ENCODE results near the gene EXD3. TPM values are rescaled to one million over a fixed set of nuclear protein-coding genes. Genes with fewer than 3 reads are reported as not detected.

EXD3 gene
- polyA plus RNA-seq, 1 experiment = 4.0 TPM

DNA sequence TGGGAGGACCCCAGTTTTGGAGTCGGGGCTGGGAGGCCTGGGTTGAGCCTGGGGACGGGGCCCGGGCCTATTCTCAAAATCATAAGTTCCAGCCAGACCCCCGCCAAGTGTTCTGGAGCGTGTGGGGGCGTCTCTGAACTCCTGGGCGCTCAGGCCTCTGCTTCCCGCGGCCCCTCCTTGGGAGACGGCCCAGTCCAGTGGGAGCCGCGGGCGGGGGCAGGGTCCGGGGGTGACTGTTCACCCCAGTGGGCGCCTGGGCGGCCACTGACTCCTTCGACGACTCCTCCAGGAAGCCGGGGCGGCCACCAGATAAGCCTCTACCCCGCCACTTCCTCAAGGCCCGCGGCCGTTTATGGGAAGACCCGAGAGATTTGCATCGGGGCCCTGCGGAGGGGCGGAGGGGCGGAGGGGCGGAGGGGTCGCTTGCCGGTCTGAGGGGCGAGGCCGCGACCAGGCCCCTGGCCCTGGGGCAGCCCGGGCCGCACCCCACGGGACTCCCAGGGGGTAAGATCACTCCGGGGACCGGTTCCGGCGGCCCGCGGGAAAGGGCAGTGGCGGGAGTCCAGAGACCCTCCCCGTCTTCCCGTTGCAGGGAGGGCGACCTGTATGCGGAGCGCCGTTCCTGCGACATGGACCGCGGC is 144.8 kb downstream of the EXD3 start:
- Histone ChIP-seq H3K27ac (ENCODE audit: low read depth, low read length) (peak overlapping the region; percentile 84), H3K27me3 (ENCODE audit: control insufficient read depth, insufficient read depth, low read length) (no peaks in the 10 kb centered on the region), H3K4me3 (ENCODE audit: low read depth, low read length) (peak overlapping the region; percentile 77), H3K9me3 (ENCODE audit: control insufficient read depth, insufficient read depth, low read length) (peaks cover 5% of the 10 kb centered on the region; the same call in 1 of the 2 replicates)
- DNase-seq (ENCODE audit: low read depth, low spot score) = no peak
- TF ChIP-seq, protein P1, sequence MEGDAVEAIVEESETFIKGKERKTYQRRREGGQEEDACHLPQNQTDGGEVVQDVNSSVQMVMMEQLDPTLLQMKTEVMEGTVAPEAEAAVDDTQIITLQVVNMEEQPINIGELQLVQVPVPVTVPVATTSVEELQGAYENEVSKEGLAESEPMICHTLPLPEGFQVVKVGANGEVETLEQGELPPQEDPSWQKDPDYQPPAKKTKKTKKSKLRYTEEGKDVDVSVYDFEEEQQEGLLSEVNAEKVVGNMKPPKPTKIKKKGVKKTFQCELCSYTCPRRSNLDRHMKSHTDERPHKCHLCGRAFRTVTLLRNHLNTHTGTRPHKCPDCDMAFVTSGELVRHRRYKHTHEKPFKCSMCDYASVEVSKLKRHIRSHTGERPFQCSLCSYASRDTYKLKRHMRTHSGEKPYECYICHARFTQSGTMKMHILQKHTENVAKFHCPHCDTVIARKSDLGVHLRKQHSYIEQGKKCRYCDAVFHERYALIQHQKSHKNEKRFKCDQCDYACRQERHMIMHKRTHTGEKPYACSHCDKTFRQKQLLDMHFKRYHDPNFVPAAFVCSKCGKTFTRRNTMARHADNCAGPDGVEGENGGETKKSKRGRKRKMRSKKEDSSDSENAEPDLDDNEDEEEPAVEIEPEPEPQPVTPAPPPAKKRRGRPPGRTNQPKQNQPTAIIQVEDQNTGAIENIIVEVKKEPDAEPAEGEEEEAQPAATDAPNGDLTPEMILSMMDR (IDR thresholded peaks at IDR 0.05; ENCODE audit: low read depth, low read length) = no peak
- POLR2A ChIA-PET = interaction anchor here (0.7 to 1.8 kb wide), 4 partner anchors 10 to 38 kb away, joined by 4 to 21 read pairs (median 5); partner anchors contain the start of genes NELFB and TUBB4B
- CTCF ChIA-PET = interaction anchor here (1.3 kb wide), 1 partner anchor 41 kb away, joined by 5 read pairs; no protein-coding TSS in a partner anchor

DNA sequence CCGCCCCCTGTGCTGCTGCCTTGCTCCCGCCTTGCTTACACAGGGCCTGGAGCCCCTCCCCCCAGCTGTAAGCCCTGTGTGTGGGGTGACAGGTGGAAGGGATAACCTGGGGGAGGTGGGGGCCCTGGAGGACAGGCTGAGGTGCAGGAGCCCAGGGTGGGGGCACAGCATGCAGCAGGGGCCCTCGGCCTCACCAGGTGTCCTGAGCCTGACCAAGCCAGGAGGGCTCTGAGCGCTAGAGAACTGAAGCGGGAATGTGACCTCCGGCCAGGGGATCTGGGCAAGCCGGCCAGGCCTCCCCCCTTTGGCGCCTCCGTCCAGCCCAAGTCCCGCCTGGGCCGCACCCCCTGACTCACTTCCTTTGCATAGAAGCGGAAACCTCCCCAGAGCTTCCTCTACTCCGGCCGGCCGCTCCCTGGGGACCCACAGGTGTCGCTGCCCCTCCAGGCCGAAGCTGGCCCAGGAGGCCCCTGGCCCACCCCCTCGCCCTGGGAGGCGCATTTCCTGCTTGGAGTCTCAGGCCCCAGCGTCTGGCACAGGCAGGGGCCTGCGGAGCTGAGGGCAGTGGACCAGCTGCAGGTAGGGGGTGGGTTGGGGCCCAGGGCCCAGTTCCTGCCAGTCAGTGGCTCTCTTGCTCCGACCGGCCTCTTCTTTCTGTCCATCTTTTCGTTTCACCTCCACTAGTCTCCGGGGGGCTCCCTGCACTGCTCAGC is 145.5 kb downstream of the EXD3 start, which contains the start of gene TOR4A:
Gene TOR4A (plus strand): TSS at position 398 of the 713 bp plus-strand sequence. CDS start 964 bp downstream, outside the sequence.
- ChIA-PET POLR2A (interaction anchor here (0.5 to 1.8 kb wide), 8 partner anchors 10 to 285 kb away, joined by 3 to 21 read pairs (median 4); partner anchors contain the start of genes NELFB, PAXX and TUBB4B), CTCF (interaction anchor here (1.3 kb wide), 1 partner anchor 41 kb away, joined by 5 read pairs; no protein-coding TSS in a partner anchor)
- peaks cover 5% of the 10 kb centered on the region; the same call in 1 of the 2 replicates for H3K9me3 ChIP-seq (ENCODE audit: control insufficient read depth, insufficient read depth, low read length)
- no peaks in the 10 kb centered on the region for H3K27me3 ChIP-seq (ENCODE audit: control insufficient read depth, insufficient read depth, low read length)
- peak; percentile 54 for DNase-seq (ENCODE audit: low read depth, low spot score)
- peak within 1 kb of the TSS; percentile 84 for H3K27ac ChIP-seq (ENCODE audit: low read depth, low read length)
- TF ChIP-seq, protein P1 (IDR thresholded peaks at IDR 0.05; ENCODE audit: low read depth, low read length) = peak; percentile 38
- peak within 1 kb of the TSS; percentile 77 for H3K4me3 ChIP-seq (ENCODE audit: low read depth, low read length)

DNA sequence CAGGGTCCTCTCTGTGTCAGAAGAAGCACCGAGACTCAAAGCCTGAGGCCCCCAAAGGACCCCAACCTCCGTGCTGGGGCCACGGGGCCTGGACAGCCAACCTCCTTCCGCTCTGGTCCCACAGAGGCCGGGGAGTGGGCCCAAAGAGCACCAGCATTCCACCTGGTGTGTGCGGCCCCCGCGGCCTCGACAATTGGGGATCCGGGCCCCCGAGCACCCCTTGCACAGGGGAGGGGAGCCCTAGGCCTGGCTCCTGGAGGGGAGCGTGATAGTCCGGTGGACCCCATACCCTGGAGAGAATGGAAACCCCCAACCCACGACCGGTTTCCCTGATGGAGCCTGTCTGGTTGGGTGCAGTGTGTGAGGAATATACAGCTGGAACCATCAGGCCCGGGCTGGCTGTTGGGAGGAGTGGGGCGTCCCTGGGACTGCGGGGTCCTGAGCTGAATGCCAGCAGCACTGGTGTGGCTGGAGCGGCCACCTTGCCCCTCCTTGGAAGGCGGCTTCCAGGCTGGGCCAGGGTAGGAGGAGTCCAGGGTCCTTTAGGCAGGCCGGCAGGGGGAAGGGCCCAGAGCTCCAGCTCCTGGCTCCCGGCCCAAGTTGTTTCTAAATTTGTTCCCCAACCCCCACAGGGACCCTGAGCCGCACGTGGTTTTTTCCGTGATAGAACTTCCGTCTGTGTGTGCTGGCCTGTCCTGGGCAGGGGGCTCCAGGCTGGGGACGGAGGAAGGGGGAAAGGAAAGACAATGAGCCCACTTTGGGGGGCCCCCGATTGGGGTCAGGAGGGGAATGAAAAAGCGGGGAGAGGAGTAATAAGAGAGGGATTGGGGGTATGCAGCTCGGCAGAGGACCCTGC is 146.3 kb downstream of the EXD3 start:
- DNase-seq (ENCODE audit: low read depth, low spot score) = no peak
- TF ChIP-seq, protein P1 (IDR thresholded peaks at IDR 0.05; ENCODE audit: low read depth, low read length) = no peak
- Histone ChIP-seq H3K27ac (ENCODE audit: low read depth, low read length) (peak overlapping the region; percentile 84), H3K27me3 (ENCODE audit: control insufficient read depth, insufficient read depth, low read length) (no peaks in the 10 kb centered on the region), H3K4me3 (ENCODE audit: low read depth, low read length) (peak overlapping the region; percentile 77), H3K9me3 (ENCODE audit: control insufficient read depth, insufficient read depth, low read length) (peaks cover 5% of the 10 kb centered on the region; the same call in 1 of the 2 replicates)
- ChIA-PET POLR2A (interaction anchor here (0.5 to 1.8 kb wide), 7 partner anchors 11 to 284 kb away, joined by 3 to 21 read pairs (median 5); partner anchors contain the start of genes NELFB, PAXX and TUBB4B), CTCF (interaction anchor here (1.3 kb wide), 1 partner anchor 40 kb away, joined by 5 read pairs; no protein-coding TSS in a partner anchor)

DNA sequence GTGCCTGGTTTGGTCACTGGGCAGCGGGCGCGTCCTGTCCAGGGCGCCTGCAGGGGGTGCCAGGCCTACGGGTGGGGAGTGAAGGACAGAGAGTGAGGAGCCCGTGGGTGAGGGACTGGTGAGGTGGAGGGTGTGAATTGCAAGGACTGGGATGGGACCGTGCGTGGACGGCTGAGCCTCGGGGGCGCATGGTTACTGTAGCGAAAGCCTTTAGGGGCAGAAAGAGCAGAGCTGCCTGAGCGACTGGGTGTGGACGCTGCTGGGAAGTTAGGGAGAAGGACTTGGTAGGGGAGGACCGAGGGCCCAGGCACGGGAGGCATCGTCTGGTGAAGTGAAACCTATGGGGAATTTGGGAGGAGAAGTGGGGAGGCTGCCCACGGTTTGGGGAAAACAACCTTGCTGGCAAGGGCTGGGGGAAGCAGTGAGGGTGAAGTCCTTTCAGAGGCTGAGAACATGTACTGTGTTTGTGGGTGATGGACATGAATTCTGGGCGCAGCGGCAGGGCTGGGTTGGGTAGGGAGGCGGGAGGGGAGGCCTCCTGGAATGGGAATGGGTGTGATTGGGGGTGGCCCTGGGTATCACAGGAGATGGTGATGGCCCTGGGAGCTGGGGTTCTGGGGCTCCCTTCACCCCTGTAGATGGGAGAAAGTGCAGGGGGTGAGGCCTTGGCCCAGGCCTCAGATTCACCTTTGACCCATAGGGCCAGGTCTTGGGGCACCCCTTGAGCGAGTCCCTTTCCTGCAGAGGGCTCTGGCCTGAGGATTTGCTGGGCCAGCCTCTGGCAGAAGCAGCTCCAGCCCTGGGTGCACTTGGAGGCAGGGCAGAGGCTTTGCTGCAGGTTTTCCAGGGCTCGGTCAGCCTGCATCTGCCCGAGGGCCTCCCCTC is 147.1 kb downstream of the EXD3 start:
- Histone ChIP-seq H3K9me3 (ENCODE audit: control insufficient read depth, insufficient read depth, low read length) (peaks cover 5% of the 10 kb centered on the region; the same call in 1 of the 2 replicates), H3K27ac (ENCODE audit: low read depth, low read length) (peak overlapping the region; percentile 21), H3K4me3 (ENCODE audit: low read depth, low read length) (no peak overlapping the region), H3K27me3 (ENCODE audit: control insufficient read depth, insufficient read depth, low read length) (no peaks in the 10 kb centered on the region)
- ChIA-PET CTCF (no interaction called here), POLR2A (interaction anchor here (1.1 to 1.8 kb wide), 2 partner anchors 35 to 283 kb away, joined by 3 to 21 read pairs; partner anchors contain the start of genes PAXX and TUBB4B)
- TF ChIP-seq, protein P1 (IDR thresholded peaks at IDR 0.05; ENCODE audit: low read depth, low read length) = no peak
- DNase-seq (ENCODE audit: low read depth, low spot score) = no peak
